Measurements from ENCODE around the gene PPP2R5C.
A peak's percentile ranks its signal among the peaks of the same experiment; 100 is the strongest.

GRCh38 chr14:101760138-101761011 is 1.1 kb upstream of the PPP2R5C start:
- TF ChIP-seq, protein P1, sequence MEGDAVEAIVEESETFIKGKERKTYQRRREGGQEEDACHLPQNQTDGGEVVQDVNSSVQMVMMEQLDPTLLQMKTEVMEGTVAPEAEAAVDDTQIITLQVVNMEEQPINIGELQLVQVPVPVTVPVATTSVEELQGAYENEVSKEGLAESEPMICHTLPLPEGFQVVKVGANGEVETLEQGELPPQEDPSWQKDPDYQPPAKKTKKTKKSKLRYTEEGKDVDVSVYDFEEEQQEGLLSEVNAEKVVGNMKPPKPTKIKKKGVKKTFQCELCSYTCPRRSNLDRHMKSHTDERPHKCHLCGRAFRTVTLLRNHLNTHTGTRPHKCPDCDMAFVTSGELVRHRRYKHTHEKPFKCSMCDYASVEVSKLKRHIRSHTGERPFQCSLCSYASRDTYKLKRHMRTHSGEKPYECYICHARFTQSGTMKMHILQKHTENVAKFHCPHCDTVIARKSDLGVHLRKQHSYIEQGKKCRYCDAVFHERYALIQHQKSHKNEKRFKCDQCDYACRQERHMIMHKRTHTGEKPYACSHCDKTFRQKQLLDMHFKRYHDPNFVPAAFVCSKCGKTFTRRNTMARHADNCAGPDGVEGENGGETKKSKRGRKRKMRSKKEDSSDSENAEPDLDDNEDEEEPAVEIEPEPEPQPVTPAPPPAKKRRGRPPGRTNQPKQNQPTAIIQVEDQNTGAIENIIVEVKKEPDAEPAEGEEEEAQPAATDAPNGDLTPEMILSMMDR (IDR thresholded peaks at IDR 0.05) = no peak
- peak in 1 of 2 donors; percentile 31 for TF ChIP-seq POLR2A (IDR thresholded peaks at IDR 0.05)

All from uterus (tissue), 2 donors.